ENCODE results near the gene CDC42. TPM values are rescaled to one million over a fixed set of nuclear protein-coding genes. Genes with fewer than 3 reads are reported as not detected.

The CDC42 gene
- polyA plus RNA-seq, 1 donor from 2014 or later = 913 TPM

DNA sequence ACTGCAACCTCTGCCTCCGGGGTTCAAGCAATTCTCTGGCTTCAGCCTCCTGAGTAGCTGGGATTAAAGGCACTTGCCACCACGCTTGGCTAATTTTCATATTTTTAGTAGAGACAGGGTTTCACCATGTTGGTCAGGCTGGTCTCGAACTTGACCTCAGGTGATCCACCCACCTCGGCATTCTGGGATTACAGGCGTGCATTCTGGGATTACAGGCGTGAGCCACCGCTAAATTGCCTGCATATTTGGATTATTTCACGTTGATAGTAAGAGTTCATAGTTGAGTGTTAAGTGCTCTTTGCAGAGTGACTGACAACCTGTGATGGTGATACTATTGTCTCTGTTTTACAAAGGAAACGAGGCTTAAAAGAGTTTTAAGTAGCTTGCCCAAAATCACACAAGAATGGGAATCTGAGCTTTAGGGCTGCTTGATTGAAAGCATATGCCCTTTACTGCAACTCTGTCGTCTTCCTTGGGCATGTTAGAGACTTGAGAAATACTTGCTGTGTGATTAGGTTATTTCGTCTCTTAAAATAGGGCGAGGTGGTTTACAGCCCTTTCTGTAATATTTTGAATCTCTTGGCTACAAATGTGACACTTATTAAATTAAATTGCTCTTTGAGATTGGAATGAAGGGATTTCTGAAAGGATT is 12.4 kb downstream of the CDC42 start:
- H3K27ac ChIP-seq (ENCODE audit: low read length) = no peak overlapping the region
- H3K4me3 ChIP-seq (ENCODE audit: low read length) = no peak overlapping the region
- no peak overlapping the region for H2AFZ ChIP-seq (ENCODE audit: low read depth, low read length)
- no peaks in the 10 kb centered on the region for H3K9me2 ChIP-seq (ENCODE audit: insufficient read depth, low read length)
- no peak overlapping the region for H3K9ac ChIP-seq (ENCODE audit: low read length)
- H3K4me2 ChIP-seq (ENCODE audit: low read length) = no peak overlapping the region
- no peaks in the 10 kb centered on the region for H3F3A ChIP-seq (ENCODE audit: insufficient read depth, low read length, poor library complexity, severe bottlenecking)
- no peaks in the 10 kb centered on the region for H3K27me3 ChIP-seq (ENCODE audit: insufficient read depth, low read depth, low read length)
- H3K9me3 ChIP-seq (ENCODE audit: low read length) = no peaks in the 10 kb centered on the region
- H3K79me2 ChIP-seq (replicated peaks; ENCODE audit: insufficient read depth, low read length) = peaks cover 94% of the 10 kb centered on the region
- TF ChIP-seq POLR2AphosphoS5 (IDR thresholded peaks at IDR 0.05) = no peak
- TF ChIP-seq SMC3 (conservative IDR thresholded peaks at IDR 0.05; ENCODE audit: poor library complexity) = no peak
- no peak for TF ChIP-seq EP300 (conservative IDR thresholded peaks at IDR 0.05; ENCODE audit: poor library complexity, severe bottlenecking)
- TF ChIP-seq MXI1 (conservative IDR thresholded peaks at IDR 0.05; ENCODE audit: poor library complexity, severe bottlenecking) = no peak
- TF ChIP-seq RAD21 (conservative IDR thresholded peaks at IDR 0.05) = no peak
- no peak for TF ChIP-seq EZH2 (IDR thresholded peaks at IDR 0.05; ENCODE audit: borderline replicate concordance, insufficient read depth, low read length, poor library complexity, severe bottlenecking)
- TF ChIP-seq, protein P1, sequence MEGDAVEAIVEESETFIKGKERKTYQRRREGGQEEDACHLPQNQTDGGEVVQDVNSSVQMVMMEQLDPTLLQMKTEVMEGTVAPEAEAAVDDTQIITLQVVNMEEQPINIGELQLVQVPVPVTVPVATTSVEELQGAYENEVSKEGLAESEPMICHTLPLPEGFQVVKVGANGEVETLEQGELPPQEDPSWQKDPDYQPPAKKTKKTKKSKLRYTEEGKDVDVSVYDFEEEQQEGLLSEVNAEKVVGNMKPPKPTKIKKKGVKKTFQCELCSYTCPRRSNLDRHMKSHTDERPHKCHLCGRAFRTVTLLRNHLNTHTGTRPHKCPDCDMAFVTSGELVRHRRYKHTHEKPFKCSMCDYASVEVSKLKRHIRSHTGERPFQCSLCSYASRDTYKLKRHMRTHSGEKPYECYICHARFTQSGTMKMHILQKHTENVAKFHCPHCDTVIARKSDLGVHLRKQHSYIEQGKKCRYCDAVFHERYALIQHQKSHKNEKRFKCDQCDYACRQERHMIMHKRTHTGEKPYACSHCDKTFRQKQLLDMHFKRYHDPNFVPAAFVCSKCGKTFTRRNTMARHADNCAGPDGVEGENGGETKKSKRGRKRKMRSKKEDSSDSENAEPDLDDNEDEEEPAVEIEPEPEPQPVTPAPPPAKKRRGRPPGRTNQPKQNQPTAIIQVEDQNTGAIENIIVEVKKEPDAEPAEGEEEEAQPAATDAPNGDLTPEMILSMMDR (IDR thresholded peaks at IDR 0.05; ENCODE audit: poor library complexity, severe bottlenecking) = no peak
- TF ChIP-seq, protein P2, sequence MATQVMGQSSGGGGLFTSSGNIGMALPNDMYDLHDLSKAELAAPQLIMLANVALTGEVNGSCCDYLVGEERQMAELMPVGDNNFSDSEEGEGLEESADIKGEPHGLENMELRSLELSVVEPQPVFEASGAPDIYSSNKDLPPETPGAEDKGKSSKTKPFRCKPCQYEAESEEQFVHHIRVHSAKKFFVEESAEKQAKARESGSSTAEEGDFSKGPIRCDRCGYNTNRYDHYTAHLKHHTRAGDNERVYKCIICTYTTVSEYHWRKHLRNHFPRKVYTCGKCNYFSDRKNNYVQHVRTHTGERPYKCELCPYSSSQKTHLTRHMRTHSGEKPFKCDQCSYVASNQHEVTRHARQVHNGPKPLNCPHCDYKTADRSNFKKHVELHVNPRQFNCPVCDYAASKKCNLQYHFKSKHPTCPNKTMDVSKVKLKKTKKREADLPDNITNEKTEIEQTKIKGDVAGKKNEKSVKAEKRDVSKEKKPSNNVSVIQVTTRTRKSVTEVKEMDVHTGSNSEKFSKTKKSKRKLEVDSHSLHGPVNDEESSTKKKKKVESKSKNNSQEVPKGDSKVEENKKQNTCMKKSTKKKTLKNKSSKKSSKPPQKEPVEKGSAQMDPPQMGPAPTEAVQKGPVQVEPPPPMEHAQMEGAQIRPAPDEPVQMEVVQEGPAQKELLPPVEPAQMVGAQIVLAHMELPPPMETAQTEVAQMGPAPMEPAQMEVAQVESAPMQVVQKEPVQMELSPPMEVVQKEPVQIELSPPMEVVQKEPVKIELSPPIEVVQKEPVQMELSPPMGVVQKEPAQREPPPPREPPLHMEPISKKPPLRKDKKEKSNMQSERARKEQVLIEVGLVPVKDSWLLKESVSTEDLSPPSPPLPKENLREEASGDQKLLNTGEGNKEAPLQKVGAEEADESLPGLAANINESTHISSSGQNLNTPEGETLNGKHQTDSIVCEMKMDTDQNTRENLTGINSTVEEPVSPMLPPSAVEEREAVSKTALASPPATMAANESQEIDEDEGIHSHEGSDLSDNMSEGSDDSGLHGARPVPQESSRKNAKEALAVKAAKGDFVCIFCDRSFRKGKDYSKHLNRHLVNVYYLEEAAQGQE (IDR thresholded peaks at IDR 0.05; ENCODE audit: borderline replicate concordance) = no peak
- no peak for TF ChIP-seq TAF1 (IDR thresholded peaks at IDR 0.05; ENCODE audit: low read depth)
- no peaks in the 10 kb centered on the region for H3K36me3 ChIP-seq (ENCODE audit: insufficient read depth, low read length)
- peaks cover 71% of the 10 kb centered on the region for H4K20me1 ChIP-seq (ENCODE audit: insufficient read depth)

DNA sequence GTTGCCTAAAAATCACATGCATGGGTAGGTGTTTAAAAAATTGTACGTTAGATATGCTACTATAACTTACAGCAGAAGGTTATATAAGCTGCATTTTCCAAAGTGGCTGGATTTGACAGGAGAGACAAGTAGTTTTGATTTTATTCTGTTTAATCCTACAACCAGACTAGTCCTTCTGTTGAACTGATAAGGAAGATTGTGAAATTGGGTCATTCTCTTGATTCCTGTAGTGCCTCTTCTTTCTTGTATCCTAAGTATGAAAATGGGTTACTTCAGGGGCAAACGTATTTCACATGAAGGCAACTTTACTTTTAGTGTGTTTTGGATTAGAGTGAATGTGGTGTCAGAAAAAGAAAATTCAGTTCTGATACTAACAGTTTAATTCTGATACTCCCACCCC is 19.0 kb downstream of the CDC42 start:
- H2AFZ ChIP-seq (ENCODE audit: low read depth, low read length) = no peak overlapping the region
- no peaks in the 10 kb centered on the region for H3K9me2 ChIP-seq (ENCODE audit: insufficient read depth, low read length)
- H3F3A ChIP-seq (ENCODE audit: insufficient read depth, low read length, poor library complexity, severe bottlenecking) = no peaks in the 10 kb centered on the region
- H3K4me3 ChIP-seq (ENCODE audit: low read length) = no peak overlapping the region
- H3K27ac ChIP-seq (ENCODE audit: low read length) = no peak overlapping the region
- H3K9me3 ChIP-seq (ENCODE audit: low read length) = no peaks in the 10 kb centered on the region
- no peak overlapping the region for H3K9ac ChIP-seq (ENCODE audit: low read length)
- TF ChIP-seq EP300 (conservative IDR thresholded peaks at IDR 0.05; ENCODE audit: poor library complexity, severe bottlenecking) = no peak
- TF ChIP-seq, protein P1 (IDR thresholded peaks at IDR 0.05; ENCODE audit: poor library complexity, severe bottlenecking) = no peak
- TF ChIP-seq POLR2AphosphoS5 (IDR thresholded peaks at IDR 0.05) = no peak
- TF ChIP-seq TAF1 (IDR thresholded peaks at IDR 0.05; ENCODE audit: low read depth) = no peak
- TF ChIP-seq MXI1 (conservative IDR thresholded peaks at IDR 0.05; ENCODE audit: poor library complexity, severe bottlenecking) = no peak
- no peak for TF ChIP-seq RAD21 (conservative IDR thresholded peaks at IDR 0.05)
- no peaks in the 10 kb centered on the region for H3K27me3 ChIP-seq (ENCODE audit: insufficient read depth, low read depth, low read length)
- H3K36me3 ChIP-seq (ENCODE audit: insufficient read depth, low read length) = no peaks in the 10 kb centered on the region
- H3K79me2 ChIP-seq (replicated peaks; ENCODE audit: insufficient read depth, low read length) = peaks cover 80% of the 10 kb centered on the region
- peaks cover 47% of the 10 kb centered on the region for H4K20me1 ChIP-seq (ENCODE audit: insufficient read depth)
- no peak overlapping the region for H3K4me2 ChIP-seq (ENCODE audit: low read length)

All from neural cell (in vitro differentiated cells).